ENCODE data around the gene EBF4.

The EBF4 gene

GRCh38 chr20:2775139-2775538 is 82.6 kb downstream of the EBF4 start:
- Histone ChIP-seq H3K4me3 (no peak overlapping the region), H3K27me3 (peaks cover 0 to 29% of the 10 kb centered on the region in 2 donors), H3K4me1 (peaks cover 0 to 12% (median 9%) of the 10 kb centered on the region in 4 donors), H3K9me3 (peaks cover 0 to 13% (median 7%) of the 10 kb centered on the region in 3 donors), H3K27ac (no peak overlapping the region), H3K36me3 (no peaks in the 10 kb centered on the region)
- no peak for DNase-seq
- intact Hi-C loops (cut with DNase I; ENCODE audit: low total_unique reads), result no loop called here
- TF ChIP-seq CTCF (IDR thresholded peaks at IDR 0.05), result no peak

DNA sequence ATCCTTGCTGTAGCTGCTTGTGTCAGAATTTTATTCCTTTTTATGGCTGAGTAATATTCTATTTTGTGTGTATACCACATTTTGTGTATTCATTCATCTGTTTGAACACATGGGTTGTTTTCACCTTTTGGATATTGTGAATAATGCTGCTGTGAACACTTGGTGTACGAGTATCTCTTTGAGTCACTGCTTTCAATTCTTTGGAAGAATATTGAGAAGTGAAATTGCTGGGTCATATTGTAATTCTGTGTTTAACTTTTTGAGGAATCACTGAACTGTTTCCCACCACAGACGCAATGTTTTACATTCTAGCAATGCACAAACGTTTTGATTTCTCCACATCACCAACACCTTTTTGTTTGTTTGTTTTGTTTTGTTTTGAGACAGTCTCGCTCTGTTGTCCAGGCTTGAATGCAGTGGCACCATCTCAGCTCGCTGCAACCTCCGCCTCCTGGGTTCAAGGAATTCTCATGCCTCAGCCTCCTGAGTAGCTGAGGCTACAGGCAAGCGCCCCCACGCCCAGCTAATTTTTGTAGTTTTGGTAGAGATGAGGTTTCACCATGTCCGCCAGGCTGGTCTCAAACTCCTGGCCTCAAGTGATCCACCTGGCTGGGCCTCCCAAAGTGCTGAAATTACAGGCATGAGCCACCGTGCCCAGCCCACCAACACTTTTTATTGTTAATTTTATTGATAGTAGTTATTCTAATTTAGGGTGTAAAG is 86.2 kb downstream of the EBF4 start:
- Histone ChIP-seq H3K27ac (no peak overlapping the region), H3K36me3 (no peaks in the 10 kb centered on the region), H3K4me3 (no peak overlapping the region), H3K4me1 (no peaks in the 10 kb centered on the region), H3K9me3 (peaks cover 0 to 13% (median 7%) of the 10 kb centered on the region in 3 donors), H3K27me3 (peaks cover 0 to 40% of the 10 kb centered on the region in 2 donors)
- intact Hi-C loops (cut with DNase I; ENCODE audit: low total_unique reads), result no loop called here
- no peak for TF ChIP-seq CTCF (IDR thresholded peaks at IDR 0.05)
- no peak for DNase-seq

- Histone ChIP-seq H3K4me3 (no peak overlapping the region), H3K27me3 (peaks cover 0 to 26% of the 10 kb centered on the region in 2 donors), H3K36me3 (no peaks in the 10 kb centered on the region), H3K27ac (no peak overlapping the region), H3K9me3 (peaks cover 0 to 1% (median under 1%) of the 10 kb centered on the region in 3 donors), H3K4me1 (no peaks in the 10 kb centered on the region)
- no peak for DNase-seq
- TF ChIP-seq CTCF (IDR thresholded peaks at IDR 0.05), result no peak
- intact Hi-C loops (cut with DNase I; ENCODE audit: low total_unique reads), result no loop called here
These were observed 88.4 kb downstream of the EBF4 start for GRCh38 chr20:2780948-2781347.

DNA sequence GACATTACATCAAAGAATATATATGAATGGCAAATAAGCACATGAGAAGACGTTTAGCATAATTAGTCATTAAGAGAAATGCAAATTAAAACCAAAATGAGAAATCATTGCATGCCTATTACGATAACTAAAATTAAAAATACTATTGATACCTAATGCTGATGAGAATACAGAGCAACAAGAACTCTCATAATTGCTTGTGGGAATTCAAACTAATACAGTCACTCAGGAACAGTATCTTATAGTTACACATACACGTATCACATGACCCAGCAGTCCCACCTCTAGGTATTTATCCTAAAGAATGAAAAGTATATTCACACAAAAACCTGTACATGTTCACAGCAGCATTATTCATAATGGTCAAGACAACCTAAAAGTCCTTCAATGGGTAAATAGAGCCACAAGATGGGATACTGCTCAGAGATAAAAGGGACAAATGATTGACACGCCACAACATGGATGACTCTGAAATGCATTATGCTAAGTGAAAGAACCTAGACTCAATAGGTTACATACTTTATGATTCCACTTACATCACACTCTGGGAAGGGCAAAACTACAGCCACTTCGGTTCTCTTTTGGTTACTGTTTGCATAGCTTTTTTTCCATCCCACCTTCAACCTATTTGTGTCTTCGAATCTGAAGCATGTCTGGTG is 91.5 kb downstream of the EBF4 start:
- H3K27ac ChIP-seq, result no peak overlapping the region
- H3K4me1 ChIP-seq, result no peaks in the 10 kb centered on the region
- no peaks in the 10 kb centered on the region for H3K9me3 ChIP-seq
- no peak overlapping the region for H3K4me3 ChIP-seq
- H3K36me3 ChIP-seq, result no peaks in the 10 kb centered on the region
- intact Hi-C loops (cut with DNase I; ENCODE audit: low total_unique reads), result no loop called here
- peaks cover 0 to 20% of the 10 kb centered on the region in 2 donors for H3K27me3 ChIP-seq
- no peak for TF ChIP-seq CTCF (IDR thresholded peaks at IDR 0.05)
- DNase-seq, result no peak

- intact Hi-C loops (cut with DNase I; ENCODE audit: low total_unique reads), result no loop called here
- Histone ChIP-seq H3K9me3 (no peaks in the 10 kb centered on the region), H3K36me3 (no peaks in the 10 kb centered on the region), H3K27ac (no peak overlapping the region), H3K4me3 (no peak overlapping the region), H3K4me1 (no peaks in the 10 kb centered on the region), H3K27me3 (peaks cover 0 to 81% of the 10 kb centered on the region in 2 donors)
- no peak for DNase-seq
- no peak for TF ChIP-seq CTCF (IDR thresholded peaks at IDR 0.05)
These were observed 100.9 kb downstream of the EBF4 start for GRCh38 chr20:2793471-2793870.
